K562 (cell line): ENCODE measurements around the gene CBFA2T2. TPM values are rescaled to one million over a fixed set of nuclear protein-coding genes. Genes with fewer than 3 reads are reported as not detected.

Experiments
- CHD4 ChIP-seq: fragments of 200-600 bp; sonication (generic); IDR thresholded peaks from 3 replicates; pipeline ENCODE4 v1.6.1; 2012; ENCODE audit warnings: low read depth, mild to moderate bottlenecking, mixed read lengths, low read length, inconsistent platforms; ENCODE audit not compliant: insufficient read depth, insufficient replicate concordance, poor library complexity, severe bottlenecking
- ESRRA ChIP-seq: fragments of 450-650 bp; IDR thresholded peaks from 2 replicates; pipeline ENCODE4 v1.6.1; 2014; ENCODE audit warnings: low read depth, mild to moderate bottlenecking, moderate library complexity, borderline replicate concordance
- HOXB6 ChIP-seq: fragments of 250-450 bp; sonication (Bioruptor Pico); IDR thresholded peaks from 2 replicates; pipeline ENCODE4 v1.5.1; 2022; ENCODE audit warnings: mild to moderate bottlenecking, borderline replicate concordance
- PATZ1 ChIP-seq: fragments of 250-450 bp; sonication (Bioruptor Pico); IDR thresholded peaks from 2 replicates; pipeline ENCODE4 v1.5.0; 2020; ENCODE audit warnings: mild to moderate bottlenecking, borderline replicate concordance
- PCBP1 ChIP-seq: fragments of 200-400 bp; formaldehyde crosslinking; IDR thresholded peaks from 2 replicates; pipeline ENCODE4 v1.6.1; 2018; ENCODE audit warnings: mild to moderate bottlenecking, low read depth, low read length; ENCODE audit not compliant: poor library complexity, severe bottlenecking
- RBBP5 ChIP-seq: fragments of 200-600 bp; sonication (generic); IDR thresholded peaks from 2 replicates; pipeline ENCODE4 v1.6.1; 2012; ENCODE audit warnings: borderline replicate concordance, mild to moderate bottlenecking, low read length, control low read depth, inconsistent platforms; ENCODE audit not compliant: insufficient read depth, poor library complexity, severe bottlenecking
- REST ChIP-seq, 2 experiments: fragments of 450-650 bp; formaldehyde crosslinking in 1 of 2; IDR thresholded peaks; 2 replicates each; pipeline versions ENCODE4 v1.4.0 to v1.6.1; 2014 to 2020; ENCODE audit warnings: mild to moderate bottlenecking in 2 of 2, borderline replicate concordance in 1 of 2, low read depth in 1 of 2
- STAT5B ChIP-seq: fragments of 250-450 bp; sonication (Bioruptor Pico); IDR thresholded peaks from 2 replicates; pipeline ENCODE4 v1.8.0; 2021; ENCODE audit warnings: mild to moderate bottlenecking, inconsistent platforms
- TAF7 ChIP-seq: fragments of 450-650 bp; IDR thresholded peaks from 2 replicates; pipeline ENCODE4 v1.6.1; 2016; ENCODE audit warnings: missing genetic modification characterization, missing compliant biosample characterization
- ZFX ChIP-seq: sonication (generic); formaldehyde crosslinking; IDR thresholded peaks from 2 replicates; pipeline ENCODE4 v1.8.0; 2022; ENCODE audit warnings: mild to moderate bottlenecking, missing genetic modification reagents, moderate library complexity
- polyA plus RNA-seq, 8 experiments: library from polyadenylated mRNA; depleted of rRNA in 4 of 8; stranded (reverse) in 5 of 8; unstranded in 3 of 8; fragments of >200 nt; fragmentation: Nextera tagmentation in 2 of 8; fragmentation: Illumina TruSeq in 1 of 8; extraction: Ambion mirVana in 2 of 8; extraction: Trizol in 1 of 8; gene quantifications; 2 replicates each; pipeline versions ENCODE4 v1.2.1 to v1.2.3, GENCODE V29; 2011 to 2014; ENCODE audit warnings: inconsistent platforms in 1 of 8, missing spikeins in 1 of 8
- total RNA-seq, 7 experiments: library from RNA; depleted of rRNA in 6 of 7; stranded (reverse); fragments of >200 nt in 6 of 7; fragmentation: Illumina TruSeq in 2 of 7; extraction: Trizol in 2 of 7; gene quantifications; 2 replicates each; pipeline versions ENCODE4 v1.2.1 to v1.2.3, GENCODE V29; 2011 to 2021; ENCODE audit warnings: low replicate concordance in 1 of 7
- TF ChIP-seq, protein P1 (sequence below), 3 experiments: IDR thresholded peaks in 2 of 3; conservative IDR thresholded peaks in 1 of 3; 2 replicates each; pipeline ENCODE4 v1.5.1; 2011 to 2012; ENCODE audit warnings: low read length in 3 of 3, mild to moderate bottlenecking in 3 of 3, control low read depth in 2 of 3, improper control_type of control experiment in 1 of 3, inconsistent platforms in 1 of 3, low read depth in 1 of 3, mixed read lengths in 1 of 3, moderate library complexity in 1 of 3; ENCODE audit not compliant: insufficient read depth in 2 of 3

CBFA2T2 gene
- total and polyA plus RNA-seq, 9 of the 15 experiments (the other 6 are each of a cell fraction or from before 2014, with no cell fraction given): 0.27 to 9.6 (median 5.8) TPM

GRCh38 chr20:33663161-33664084 lies 173.5 kb downstream of the CBFA2T2 start (continued):
- no peak for TF ChIP-seq CHD4
- no peak for TF ChIP-seq HOXB6 (CRISPR knock-in tag)
- TF ChIP-seq ZFX (CRISPR knock-in tag): 0 out of 2 replicates have a peak, but pooled peaks have one; percentile 57
- TF ChIP-seq STAT5B: no peak
- TF ChIP-seq TAF7 (tag): no peak
- TF ChIP-seq PCBP1: peak; percentile 78
- TF ChIP-seq, protein P1, sequence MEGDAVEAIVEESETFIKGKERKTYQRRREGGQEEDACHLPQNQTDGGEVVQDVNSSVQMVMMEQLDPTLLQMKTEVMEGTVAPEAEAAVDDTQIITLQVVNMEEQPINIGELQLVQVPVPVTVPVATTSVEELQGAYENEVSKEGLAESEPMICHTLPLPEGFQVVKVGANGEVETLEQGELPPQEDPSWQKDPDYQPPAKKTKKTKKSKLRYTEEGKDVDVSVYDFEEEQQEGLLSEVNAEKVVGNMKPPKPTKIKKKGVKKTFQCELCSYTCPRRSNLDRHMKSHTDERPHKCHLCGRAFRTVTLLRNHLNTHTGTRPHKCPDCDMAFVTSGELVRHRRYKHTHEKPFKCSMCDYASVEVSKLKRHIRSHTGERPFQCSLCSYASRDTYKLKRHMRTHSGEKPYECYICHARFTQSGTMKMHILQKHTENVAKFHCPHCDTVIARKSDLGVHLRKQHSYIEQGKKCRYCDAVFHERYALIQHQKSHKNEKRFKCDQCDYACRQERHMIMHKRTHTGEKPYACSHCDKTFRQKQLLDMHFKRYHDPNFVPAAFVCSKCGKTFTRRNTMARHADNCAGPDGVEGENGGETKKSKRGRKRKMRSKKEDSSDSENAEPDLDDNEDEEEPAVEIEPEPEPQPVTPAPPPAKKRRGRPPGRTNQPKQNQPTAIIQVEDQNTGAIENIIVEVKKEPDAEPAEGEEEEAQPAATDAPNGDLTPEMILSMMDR (IDR thresholded peaks at IDR 0.05 in 2 of 3, conservative IDR thresholded peaks at IDR 0.05 in 1 of 3; ENCODE audit: insufficient read depth in 2 of 3, low read depth in 1 of 3, low read length in 3 of 3): no peak
- TF ChIP-seq PATZ1 (CRISPR knock-in tag): no peak
- peak; percentile 70 for TF ChIP-seq REST (IDR thresholded peaks at IDR 0.05; ENCODE audit: borderline replicate concordance)
- peak; percentile 74; the same call in 1 of the 2 replicates for TF ChIP-seq REST (CRISPR knock-in tag; IDR thresholded peaks at IDR 0.05; ENCODE audit: low read depth)
- peak; percentile 67 for TF ChIP-seq RBBP5
- peak; percentile 43; the same call in 1 of the 2 replicates for TF ChIP-seq ESRRA
